ENCODE results near the gene KCNH6. TPM values are rescaled to one million over a fixed set of nuclear protein-coding genes. Genes with fewer than 3 reads are reported as not detected.

KCNH6 gene
- total and polyA plus RNA-seq, 2 donors = not detected

- Histone ChIP-seq H3K4me1 (ENCODE audit: insufficient read depth) (peaks cover 3% of the 10 kb centered on the region), H3K4me3 (ENCODE audit: low read depth, low read length) (no peak overlapping the region), H3K27ac (ENCODE audit: low read depth) (no peak overlapping the region), H3K36me3 (ENCODE audit: insufficient read depth) (no peaks in the 10 kb centered on the region)
- DNase-seq (ENCODE audit: extremely low spot score) = no peak
- 85% methylated on average over 16 of the region's 16 CpGs for WGBS
Observed at GRCh38 chr17:63481488-63481870, 41.7 kb upstream of the KCNH6 start.

- Histone ChIP-seq H3K27ac (ENCODE audit: low read depth) (no peak overlapping the region), H3K4me1 (ENCODE audit: insufficient read depth) (peaks cover 3% of the 10 kb centered on the region), H3K36me3 (ENCODE audit: insufficient read depth) (no peaks in the 10 kb centered on the region), H3K4me3 (ENCODE audit: low read depth, low read length) (no peak overlapping the region)
- WGBS = 89% methylated on average over 16 of the region's 16 CpGs
- DNase-seq (ENCODE audit: extremely low spot score) = no peak
Observed at GRCh38 chr17:63482509-63482908, 40.6 kb upstream of the KCNH6 start.

- no peak for DNase-seq (ENCODE audit: extremely low spot score)
- Histone ChIP-seq H3K27ac (ENCODE audit: low read depth) (no peak overlapping the region), H3K4me3 (ENCODE audit: low read depth, low read length) (no peak overlapping the region), H3K36me3 (ENCODE audit: insufficient read depth) (no peaks in the 10 kb centered on the region), H3K4me1 (ENCODE audit: insufficient read depth) (no peaks in the 10 kb centered on the region)
- WGBS = 80% methylated on average over 10 of the region's 10 CpGs
Observed at GRCh38 chr17:63483038-63483437, 40.1 kb upstream of the KCNH6 start.

- Histone ChIP-seq H3K4me1 (ENCODE audit: insufficient read depth) (no peaks in the 10 kb centered on the region), H3K36me3 (ENCODE audit: insufficient read depth) (no peaks in the 10 kb centered on the region), H3K4me3 (ENCODE audit: low read depth, low read length) (no peak overlapping the region), H3K27ac (ENCODE audit: low read depth) (no peak overlapping the region)
- DNase-seq (ENCODE audit: extremely low spot score) = no peak
- 93% methylated on average over 16 of the region's 16 CpGs for WGBS
Observed at GRCh38 chr17:63483655-63484575, 39.2 kb upstream of the KCNH6 start.

GRCh38 chr17:63486317-63487013 lies 36.7 kb upstream of the KCNH6 start:
- H3K4me3 ChIP-seq (ENCODE audit: low read depth, low read length) = no peak overlapping the region
- H3K36me3 ChIP-seq (ENCODE audit: insufficient read depth) = no peaks in the 10 kb centered on the region
- DNase-seq (ENCODE audit: extremely low spot score) = no peak
- no peak overlapping the region for H3K27ac ChIP-seq (ENCODE audit: low read depth)
- WGBS = 70% methylated on average over 12 of the region's 12 CpGs
- H3K4me1 ChIP-seq (ENCODE audit: insufficient read depth) = no peaks in the 10 kb centered on the region

GRCh38 chr17:63487014-63487339 lies 36.2 kb upstream of the KCNH6 start:
- Histone ChIP-seq H3K27ac (ENCODE audit: low read depth) (no peak overlapping the region), H3K4me3 (ENCODE audit: low read depth, low read length) (no peak overlapping the region), H3K4me1 (ENCODE audit: insufficient read depth) (no peaks in the 10 kb centered on the region), H3K36me3 (ENCODE audit: insufficient read depth) (no peaks in the 10 kb centered on the region)
- no peak for DNase-seq (ENCODE audit: extremely low spot score)
- 87% methylated on average over 11 of the region's 11 CpGs for WGBS

GRCh38 chr17:63488851-63489250 lies 34.3 kb upstream of the KCNH6 start:
- Histone ChIP-seq H3K4me1 (ENCODE audit: insufficient read depth) (no peaks in the 10 kb centered on the region), H3K4me3 (ENCODE audit: low read depth, low read length) (no peak overlapping the region), H3K27ac (ENCODE audit: low read depth) (no peak overlapping the region), H3K36me3 (ENCODE audit: insufficient read depth) (no peaks in the 10 kb centered on the region)
- no peak for DNase-seq (ENCODE audit: extremely low spot score)
- 91% methylated on average over 10 of the region's 10 CpGs for WGBS

GRCh38 chr17:63489291-63489690 lies 33.9 kb upstream of the KCNH6 start:
- Histone ChIP-seq H3K4me1 (ENCODE audit: insufficient read depth) (no peaks in the 10 kb centered on the region), H3K4me3 (ENCODE audit: low read depth, low read length) (no peak overlapping the region), H3K27ac (ENCODE audit: low read depth) (no peak overlapping the region), H3K36me3 (ENCODE audit: insufficient read depth) (no peaks in the 10 kb centered on the region)
- 77% methylated on average over 6 of the region's 6 CpGs for WGBS
- no peak for DNase-seq (ENCODE audit: extremely low spot score)

GRCh38 chr17:63490329-63490728 lies 32.8 kb upstream of the KCNH6 start:
- H3K4me3 ChIP-seq (ENCODE audit: low read depth, low read length) = no peak overlapping the region
- no peaks in the 10 kb centered on the region for H3K36me3 ChIP-seq (ENCODE audit: insufficient read depth)
- 47% methylated on average over 10 of the region's 10 CpGs for WGBS
- no peak overlapping the region for H3K27ac ChIP-seq (ENCODE audit: low read depth)
- no peaks in the 10 kb centered on the region for H3K4me1 ChIP-seq (ENCODE audit: insufficient read depth)
- DNase-seq (ENCODE audit: extremely low spot score) = no peak

GRCh38 chr17:63490858-63491400 lies 32.2 kb upstream of the KCNH6 start:
- DNase-seq (ENCODE audit: extremely low spot score) = no peak
- Histone ChIP-seq H3K36me3 (ENCODE audit: insufficient read depth) (no peaks in the 10 kb centered on the region), H3K27ac (ENCODE audit: low read depth) (no peak overlapping the region), H3K4me1 (ENCODE audit: insufficient read depth) (no peaks in the 10 kb centered on the region), H3K4me3 (ENCODE audit: low read depth, low read length) (no peak overlapping the region)
- 78% methylated on average over 22 of the region's 22 CpGs for WGBS

GRCh38 chr17:63491413-63491812 lies 31.7 kb upstream of the KCNH6 start:
- H3K4me3 ChIP-seq (ENCODE audit: low read depth, low read length) = no peak overlapping the region
- no peaks in the 10 kb centered on the region for H3K4me1 ChIP-seq (ENCODE audit: insufficient read depth)
- no peak overlapping the region for H3K27ac ChIP-seq (ENCODE audit: low read depth)
- H3K36me3 ChIP-seq (ENCODE audit: insufficient read depth) = no peaks in the 10 kb centered on the region
- DNase-seq (ENCODE audit: extremely low spot score) = no peak
- WGBS = 83% methylated on average over 8 of the region's 8 CpGs

GRCh38 chr17:63491977-63492618 lies 31.1 kb upstream of the KCNH6 start:
- 77% methylated on average over 10 of the region's 10 CpGs for WGBS

GRCh38 chr17:63492940-63493339 lies 30.2 kb upstream of the KCNH6 start:
- Histone ChIP-seq H3K36me3 (ENCODE audit: insufficient read depth) (no peaks in the 10 kb centered on the region), H3K4me3 (ENCODE audit: low read depth, low read length) (no peak overlapping the region), H3K27ac (ENCODE audit: low read depth) (no peak overlapping the region), H3K4me1 (ENCODE audit: insufficient read depth) (no peaks in the 10 kb centered on the region)
- 95% methylated on average over 6 of the region's 6 CpGs for WGBS
- DNase-seq (ENCODE audit: extremely low spot score) = no peak

More at GRCh38 chr17:63491977-63492618, 31.1 kb upstream of the KCNH6 start:
- no peaks in the 10 kb centered on the region for H3K36me3 ChIP-seq (ENCODE audit: insufficient read depth)
- DNase-seq (ENCODE audit: extremely low spot score) = no peak
- no peaks in the 10 kb centered on the region for H3K4me1 ChIP-seq (ENCODE audit: insufficient read depth)
- no peak overlapping the region for H3K4me3 ChIP-seq (ENCODE audit: low read depth, low read length)
- no peak overlapping the region for H3K27ac ChIP-seq (ENCODE audit: low read depth)
